Panc1 (cell line): ENCODE data around the gene TANC1. TPM values are rescaled to one million over a fixed set of nuclear protein-coding genes. Genes with fewer than 3 reads are reported as not detected.
A peak's percentile ranks its signal among the peaks of the same experiment; 100 is the strongest.

ENCODE experiments used
- ATAC-seq: fragments of 200-7000 bp; cut with Tn5 transposase; 2 replicates; pipeline ENCODE4 v1.9.1; 2020; ENCODE audit warnings: mild to moderate bottlenecking, moderate library complexity
- BruUV-seq: library from RNA; stranded (reverse); fragments of 400-500 nt; replicated peaks from 2 replicates; lab custom pipeline; 2021; lab: Mats Ljungman, UMichigan
- CTCF ChIA-PET: fragments of 300-600 bp; sonication (Branson Sonifier 250); formaldehyde crosslinking; loops from one replicate; lab custom pipeline; 2022; ENCODE audit warnings: antibody characterized with exemption; lab: Charles Lee
- POLR2A ChIA-PET: fragments of 300-600 bp; sonication (Branson Sonifier 250); formaldehyde crosslinking; loops from one replicate; lab custom pipeline; 2022; ENCODE audit warnings: antibody characterized with exemption; lab: Charles Lee
- DNase-seq: peaks from one replicate; pipeline ENCODE4 v3.0.0-alpha.2; 2010; ENCODE audit warnings: low read depth, low spot score
- H3K27ac ChIP-seq: 2 replicates; pipeline ENCODE4 v1.5.1; 2011; ENCODE audit warnings: mild to moderate bottlenecking, low read length, inconsistent platforms
- H3K27me3 ChIP-seq: fragments of 200-500 bp; sonication (Bioruptor generic); 2 replicates; pipeline ENCODE4 v1.6.0; 2014; ENCODE audit warnings: low read length, inconsistent platforms; ENCODE audit not compliant: control insufficient read depth, insufficient read depth
- H3K36me3 ChIP-seq: fragments of 200-500 bp; sonication (Bioruptor generic); 2 replicates; pipeline ENCODE4 v1.5.1; 2014; ENCODE audit warnings: inconsistent platforms, mild to moderate bottlenecking, low read length, moderate library complexity; ENCODE audit not compliant: control insufficient read depth, insufficient read depth
- H3K4me1 ChIP-seq: 2 replicates; pipeline ENCODE4 v1.5.1; 2011; ENCODE audit warnings: inconsistent platforms, mild to moderate bottlenecking, low read length, moderate library complexity; ENCODE audit not compliant: control insufficient read depth, insufficient read depth
- H3K4me3 ChIP-seq, 2 experiments: 2 replicates each; pipeline ENCODE4 v1.5.1; 2011 to 2012; ENCODE audit warnings: low read depth in 2 of 2, low read length in 2 of 2, mild to moderate bottlenecking in 2 of 2, inconsistent platforms in 1 of 2, moderate library complexity in 1 of 2
- H3K9me3 ChIP-seq: fragments of 200-500 bp; sonication (Bioruptor generic); 2 replicates; pipeline ENCODE4 v1.5.1; 2014; ENCODE audit warnings: low read depth, mild to moderate bottlenecking, inconsistent platforms, low read length, moderate library complexity; ENCODE audit not compliant: control insufficient read depth, insufficient read depth
- POLR2AphosphoS5 ChIP-seq: IDR thresholded peaks from 2 replicates; pipeline ENCODE4 v1.6.1; 2012; ENCODE audit warnings: mild to moderate bottlenecking, low read depth, low read length, moderate library complexity
- SIN3A ChIP-seq: IDR thresholded peaks from 2 replicates; pipeline ENCODE4 v1.6.1; 2012; ENCODE audit warnings: low read depth, mild to moderate bottlenecking, low read length, moderate library complexity, borderline replicate concordance; ENCODE audit not compliant: insufficient read depth
- TCF7L2 ChIP-seq: IDR thresholded peaks from 2 replicates; pipeline ENCODE4 v1.6.1; 2011; ENCODE audit warnings: mild to moderate bottlenecking, low read depth, low read length, inconsistent platforms
- in situ Hi-C: cut with HindIII; loops from 2 replicates; pipeline ENCODE4 v1.10.0; 2016; ENCODE audit warnings: low sequenced_read_pairs, low pct_unique_long_range_greater_than_20kb
- intact Hi-C: fragments of 100-400 bp; cut with micrococcal nuclease; formaldehyde crosslinking; loops from one replicate; pipeline ENCODE4 v1.10.0; 2022; ENCODE audit not compliant: unreplicated experiment
- total RNA-seq: library from RNA; stranded (reverse); gene quantifications from one replicate; pipeline ENCODE4 v1.2.1, GENCODE V29; 2021; ENCODE audit not compliant: unreplicated experiment
- TF ChIP-seq, protein P1 (sequence below): fragments of 450-650 bp; IDR thresholded peaks from 2 replicates; pipeline ENCODE4 v1.5.1; 2017; ENCODE audit warnings: mild to moderate bottlenecking
- TF ChIP-seq, protein P2 (sequence below), 2 experiments: IDR thresholded peaks; 2 replicates each; pipeline ENCODE4 v1.6.1; 2011 to 2012; ENCODE audit warnings: low read depth in 2 of 2, control low read depth in 1 of 2, low read length in 1 of 2, mild to moderate bottlenecking in 1 of 2, moderate library complexity in 1 of 2; ENCODE audit not compliant: insufficient read depth in 1 of 2

TANC1 gene
- total RNA-seq, 1 experiment from 2014 or later, result 44.3 TPM

DNA sequence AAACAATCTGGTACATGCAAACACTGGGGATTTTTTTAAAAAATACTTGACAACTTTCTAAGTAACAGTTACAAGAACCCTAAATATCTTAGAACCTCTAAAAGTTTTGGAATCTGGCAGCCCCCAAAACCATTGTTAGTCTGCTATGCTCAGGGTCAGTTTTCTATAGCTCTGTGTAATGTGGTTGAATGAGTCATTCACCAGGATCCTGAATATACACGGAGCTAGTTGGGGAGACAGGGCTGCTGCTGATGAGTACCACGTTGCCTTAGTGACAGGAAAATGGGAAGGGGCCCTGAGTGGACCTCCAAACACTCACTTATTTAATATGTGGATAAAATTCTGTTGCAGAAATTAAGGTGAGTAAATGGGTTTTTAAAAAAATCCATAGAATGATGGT lies 36.9 kb upstream of the TANC1 start:
- H3K27me3 ChIP-seq, result no peaks in the 10 kb centered on the region
- DNase-seq (no peak), ATAC-seq (peak; percentile 69; the same call in 1 of the 2 replicates)
- in situ Hi-C loops (no loop called here), intact Hi-C loops (no loop called here)
- BruUV-seq, result no TSS peak
- no peaks in the 10 kb centered on the region for H3K4me1 ChIP-seq
- ChIA-PET CTCF (no interaction called here), POLR2A (interaction anchor here (0.6 kb wide), 1 partner anchor 29 kb away, joined by 3 read pairs; no protein-coding TSS in a partner anchor)
- TF ChIP-seq SIN3A (no peak), POLR2AphosphoS5 (no peak), TCF7L2 (no peak)
- TF ChIP-seq, protein P1, sequence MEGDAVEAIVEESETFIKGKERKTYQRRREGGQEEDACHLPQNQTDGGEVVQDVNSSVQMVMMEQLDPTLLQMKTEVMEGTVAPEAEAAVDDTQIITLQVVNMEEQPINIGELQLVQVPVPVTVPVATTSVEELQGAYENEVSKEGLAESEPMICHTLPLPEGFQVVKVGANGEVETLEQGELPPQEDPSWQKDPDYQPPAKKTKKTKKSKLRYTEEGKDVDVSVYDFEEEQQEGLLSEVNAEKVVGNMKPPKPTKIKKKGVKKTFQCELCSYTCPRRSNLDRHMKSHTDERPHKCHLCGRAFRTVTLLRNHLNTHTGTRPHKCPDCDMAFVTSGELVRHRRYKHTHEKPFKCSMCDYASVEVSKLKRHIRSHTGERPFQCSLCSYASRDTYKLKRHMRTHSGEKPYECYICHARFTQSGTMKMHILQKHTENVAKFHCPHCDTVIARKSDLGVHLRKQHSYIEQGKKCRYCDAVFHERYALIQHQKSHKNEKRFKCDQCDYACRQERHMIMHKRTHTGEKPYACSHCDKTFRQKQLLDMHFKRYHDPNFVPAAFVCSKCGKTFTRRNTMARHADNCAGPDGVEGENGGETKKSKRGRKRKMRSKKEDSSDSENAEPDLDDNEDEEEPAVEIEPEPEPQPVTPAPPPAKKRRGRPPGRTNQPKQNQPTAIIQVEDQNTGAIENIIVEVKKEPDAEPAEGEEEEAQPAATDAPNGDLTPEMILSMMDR, result no peak
- TF ChIP-seq, protein P2, sequence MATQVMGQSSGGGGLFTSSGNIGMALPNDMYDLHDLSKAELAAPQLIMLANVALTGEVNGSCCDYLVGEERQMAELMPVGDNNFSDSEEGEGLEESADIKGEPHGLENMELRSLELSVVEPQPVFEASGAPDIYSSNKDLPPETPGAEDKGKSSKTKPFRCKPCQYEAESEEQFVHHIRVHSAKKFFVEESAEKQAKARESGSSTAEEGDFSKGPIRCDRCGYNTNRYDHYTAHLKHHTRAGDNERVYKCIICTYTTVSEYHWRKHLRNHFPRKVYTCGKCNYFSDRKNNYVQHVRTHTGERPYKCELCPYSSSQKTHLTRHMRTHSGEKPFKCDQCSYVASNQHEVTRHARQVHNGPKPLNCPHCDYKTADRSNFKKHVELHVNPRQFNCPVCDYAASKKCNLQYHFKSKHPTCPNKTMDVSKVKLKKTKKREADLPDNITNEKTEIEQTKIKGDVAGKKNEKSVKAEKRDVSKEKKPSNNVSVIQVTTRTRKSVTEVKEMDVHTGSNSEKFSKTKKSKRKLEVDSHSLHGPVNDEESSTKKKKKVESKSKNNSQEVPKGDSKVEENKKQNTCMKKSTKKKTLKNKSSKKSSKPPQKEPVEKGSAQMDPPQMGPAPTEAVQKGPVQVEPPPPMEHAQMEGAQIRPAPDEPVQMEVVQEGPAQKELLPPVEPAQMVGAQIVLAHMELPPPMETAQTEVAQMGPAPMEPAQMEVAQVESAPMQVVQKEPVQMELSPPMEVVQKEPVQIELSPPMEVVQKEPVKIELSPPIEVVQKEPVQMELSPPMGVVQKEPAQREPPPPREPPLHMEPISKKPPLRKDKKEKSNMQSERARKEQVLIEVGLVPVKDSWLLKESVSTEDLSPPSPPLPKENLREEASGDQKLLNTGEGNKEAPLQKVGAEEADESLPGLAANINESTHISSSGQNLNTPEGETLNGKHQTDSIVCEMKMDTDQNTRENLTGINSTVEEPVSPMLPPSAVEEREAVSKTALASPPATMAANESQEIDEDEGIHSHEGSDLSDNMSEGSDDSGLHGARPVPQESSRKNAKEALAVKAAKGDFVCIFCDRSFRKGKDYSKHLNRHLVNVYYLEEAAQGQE (IDR thresholded peaks at IDR 0.05; ENCODE audit: insufficient read depth in 1 of 2, low read depth in 2 of 2, low read length in 1 of 2), result no peak
- H3K36me3 ChIP-seq, result no peaks in the 10 kb centered on the region
- no peak overlapping the region for H3K4me3 ChIP-seq
- no peak overlapping the region for H3K27ac ChIP-seq
- no peaks in the 10 kb centered on the region for H3K9me3 ChIP-seq

DNA sequence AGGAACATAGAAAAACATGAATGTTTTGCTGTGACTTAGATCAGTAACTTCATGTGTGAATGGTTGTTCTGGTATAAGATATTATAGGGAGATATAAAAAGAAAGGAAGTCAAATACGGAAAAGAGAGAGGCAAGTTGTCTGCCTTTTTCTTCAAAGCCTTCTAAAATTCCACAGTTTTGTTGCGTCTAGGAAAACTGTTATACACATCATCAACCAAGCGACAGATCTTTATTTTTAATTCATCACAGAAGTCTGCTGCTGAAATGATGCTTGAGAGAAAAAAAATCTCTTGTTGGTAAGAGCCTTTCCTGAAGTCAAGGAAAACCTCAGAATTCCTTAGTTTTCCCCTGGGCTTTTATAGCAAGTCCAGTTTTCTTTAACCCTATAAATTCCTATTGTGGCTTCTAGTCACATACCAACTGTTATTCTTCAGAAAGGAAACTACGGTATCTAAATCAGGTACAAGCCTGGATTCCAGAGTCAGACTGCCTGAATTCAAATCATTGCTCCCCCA lies 36.3 kb upstream of the TANC1 start:
- in situ Hi-C loops (no loop called here), intact Hi-C loops (no loop called here)
- Histone ChIP-seq H3K4me1 (no peaks in the 10 kb centered on the region), H3K27me3 (no peaks in the 10 kb centered on the region; the same call in 1 of the 2 replicates), H3K9me3 (no peaks in the 10 kb centered on the region), H3K27ac (no peak overlapping the region), H3K36me3 (no peaks in the 10 kb centered on the region), H3K4me3 (no peak overlapping the region)
- ChIA-PET CTCF (no interaction called here), POLR2A (no interaction called here)
- DNase-seq (no peak), ATAC-seq (no peak)
- TF ChIP-seq, protein P1, result no peak
- TF ChIP-seq, protein P2 (IDR thresholded peaks at IDR 0.05; ENCODE audit: insufficient read depth in 1 of 2, low read depth in 2 of 2, low read length in 1 of 2), result no peak
- no peak for TF ChIP-seq TCF7L2
- no peak for TF ChIP-seq SIN3A
- no peak for TF ChIP-seq POLR2AphosphoS5
- BruUV-seq, result no TSS peak
